MM.1S (cell line): ENCODE results near the gene PNPLA2.

ENCODE experiments used
- DNase-seq: peaks from one replicate; pipeline ENCODE4 v3.0.0-alpha.2; 2015
- H2AFZ ChIP-seq: fragments of 300-600 bp; sonication (generic); 2 replicates; pipeline ENCODE4 v1.6.0; 2016; ENCODE audit warnings: antibody characterized with exemption, low read length
- H3F3A ChIP-seq: fragments of 300-600 bp; sonication (generic); 2 replicates; pipeline ENCODE4 v1.6.1; 2016; ENCODE audit warnings: mild to moderate bottlenecking, antibody characterized with exemption, low read length, moderate library complexity, mixed read lengths; ENCODE audit not compliant: insufficient read depth
- H3K27ac ChIP-seq: fragments of 300-600 bp; sonication (generic); 2 replicates; pipeline ENCODE4 v1.5.1; 2016; ENCODE audit warnings: mild to moderate bottlenecking, low read length
- H3K27me3 ChIP-seq: fragments of 300-600 bp; sonication (generic); replicated peaks from 2 replicates; pipeline ENCODE4 v1.6.0; 2016; ENCODE audit warnings: low read length; ENCODE audit not compliant: insufficient read depth
- H3K36me3 ChIP-seq: fragments of 300-600 bp; sonication (generic); replicated peaks from 2 replicates; pipeline ENCODE4 v1.6.1; 2016; ENCODE audit warnings: mild to moderate bottlenecking, low read length, mixed read lengths; ENCODE audit not compliant: insufficient read depth
- H3K4me1 ChIP-seq: fragments of 300-600 bp; sonication (generic); 2 replicates; pipeline ENCODE4 v1.6.1; 2016; ENCODE audit warnings: low read length, mixed read lengths
- H3K4me2 ChIP-seq: fragments of 300-600 bp; sonication (generic); 2 replicates; pipeline ENCODE4 v1.6.0; 2016; ENCODE audit warnings: low read depth, low read length
- H3K4me3 ChIP-seq: fragments of 300-600 bp; sonication (generic); 2 replicates; pipeline ENCODE4 v1.5.1; 2016; ENCODE audit warnings: low read length, mixed read lengths
- H3K79me2 ChIP-seq: fragments of 300-600 bp; sonication (generic); 2 replicates; pipeline ENCODE4 v1.6.1; 2016; ENCODE audit warnings: mixed run types, low read length, mixed read lengths
- H3K9ac ChIP-seq: fragments of 300-600 bp; sonication (generic); 2 replicates; pipeline ENCODE4 v1.6.1; 2016; ENCODE audit warnings: low read length, mixed read lengths
- H3K9me2 ChIP-seq: fragments of 300-600 bp; sonication (generic); replicated peaks from 2 replicates; pipeline ENCODE4 v1.6.1; 2016; ENCODE audit warnings: mild to moderate bottlenecking, low read length, mixed read lengths; ENCODE audit not compliant: insufficient read depth
- H3K9me3 ChIP-seq: fragments of 300-600 bp; sonication (generic); replicated peaks from 2 replicates; pipeline ENCODE4 v1.6.1; 2016; ENCODE audit warnings: mild to moderate bottlenecking, low read length, mixed read lengths; ENCODE audit not compliant: insufficient read depth
- H4K20me1 ChIP-seq: fragments of 300-600 bp; sonication (generic); 2 replicates; pipeline ENCODE4 v1.6.1; 2016; ENCODE audit warnings: mild to moderate bottlenecking, low read length, moderate library complexity, mixed read lengths; ENCODE audit not compliant: insufficient read depth
- EZH2 ChIP-seq: fragments of 300-600 bp; sonication (generic); optimal IDR thresholded peaks from 2 replicates; pipeline ENCODE3; 2017; ENCODE audit warnings: low read depth, mild to moderate bottlenecking, antibody characterized with exemption, low read length, mixed read lengths
- EZH2phosphoT487 ChIP-seq: fragments of 300-600 bp; sonication (generic); IDR thresholded peaks from 2 replicates; pipeline ENCODE4 v1.6.1; 2018; ENCODE audit warnings: antibody characterized with exemption, low read length
- TF ChIP-seq, protein P1 (sequence below): fragments of 300-600 bp; sonication (generic); IDR thresholded peaks from 2 replicates; pipeline ENCODE4 v1.5.1; 2016; ENCODE audit warnings: antibody characterized with exemption, low read length, mixed read lengths

The PNPLA2 gene

DNA sequence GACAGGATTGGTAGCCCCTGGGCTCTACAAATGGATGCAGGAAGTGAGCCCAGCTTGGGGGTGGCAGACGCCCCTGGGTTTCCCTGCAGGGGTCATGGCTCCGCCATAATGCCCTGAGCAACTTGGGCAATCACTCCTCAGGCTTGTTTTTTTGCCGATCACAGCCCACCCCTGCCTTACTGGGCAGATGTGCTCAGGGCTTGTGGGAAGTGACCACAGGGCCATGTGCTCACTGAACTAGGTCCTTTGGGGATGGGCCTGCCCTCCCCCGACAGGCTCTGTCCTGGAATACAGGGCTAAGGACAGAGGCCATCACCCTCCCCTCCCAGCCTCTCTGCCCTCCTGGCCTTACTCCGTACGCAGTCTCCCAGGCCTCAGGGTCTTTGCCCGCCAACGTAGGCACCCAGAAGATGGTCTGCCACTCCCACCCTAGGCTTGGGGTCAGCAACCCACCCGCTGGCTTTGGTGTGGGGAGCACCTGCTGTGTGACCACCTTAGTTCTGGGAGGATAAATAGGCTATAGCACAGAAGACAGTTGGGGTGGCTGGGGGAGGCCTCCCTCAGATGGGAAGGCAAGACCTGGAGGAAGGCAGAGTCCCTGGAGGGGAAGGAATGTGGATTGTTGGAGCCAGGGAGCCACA is 5.1 kb upstream of the PNPLA2 start:
- no peak overlapping the region for H2AFZ ChIP-seq
- H4K20me1 ChIP-seq = peaks cover 15% of the 10 kb centered on the region
- no peak overlapping the region for H3K4me2 ChIP-seq
- peaks cover 15% of the 10 kb centered on the region for H3K36me3 ChIP-seq
- no peak overlapping the region for H3K27ac ChIP-seq
- no peaks in the 10 kb centered on the region for H3K9me2 ChIP-seq
- peaks cover 42% of the 10 kb centered on the region for H3F3A ChIP-seq
- TF ChIP-seq EZH2phosphoT487 (no peak), EZH2 (no peak)
- TF ChIP-seq, protein P1, sequence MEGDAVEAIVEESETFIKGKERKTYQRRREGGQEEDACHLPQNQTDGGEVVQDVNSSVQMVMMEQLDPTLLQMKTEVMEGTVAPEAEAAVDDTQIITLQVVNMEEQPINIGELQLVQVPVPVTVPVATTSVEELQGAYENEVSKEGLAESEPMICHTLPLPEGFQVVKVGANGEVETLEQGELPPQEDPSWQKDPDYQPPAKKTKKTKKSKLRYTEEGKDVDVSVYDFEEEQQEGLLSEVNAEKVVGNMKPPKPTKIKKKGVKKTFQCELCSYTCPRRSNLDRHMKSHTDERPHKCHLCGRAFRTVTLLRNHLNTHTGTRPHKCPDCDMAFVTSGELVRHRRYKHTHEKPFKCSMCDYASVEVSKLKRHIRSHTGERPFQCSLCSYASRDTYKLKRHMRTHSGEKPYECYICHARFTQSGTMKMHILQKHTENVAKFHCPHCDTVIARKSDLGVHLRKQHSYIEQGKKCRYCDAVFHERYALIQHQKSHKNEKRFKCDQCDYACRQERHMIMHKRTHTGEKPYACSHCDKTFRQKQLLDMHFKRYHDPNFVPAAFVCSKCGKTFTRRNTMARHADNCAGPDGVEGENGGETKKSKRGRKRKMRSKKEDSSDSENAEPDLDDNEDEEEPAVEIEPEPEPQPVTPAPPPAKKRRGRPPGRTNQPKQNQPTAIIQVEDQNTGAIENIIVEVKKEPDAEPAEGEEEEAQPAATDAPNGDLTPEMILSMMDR = no peak
- no peak overlapping the region for H3K9ac ChIP-seq
- no peaks in the 10 kb centered on the region for H3K27me3 ChIP-seq
- H3K4me3 ChIP-seq = no peak overlapping the region
- no peak for DNase-seq
- no peaks in the 10 kb centered on the region for H3K9me3 ChIP-seq
- peaks cover 40% of the 10 kb centered on the region for H3K79me2 ChIP-seq
- H3K4me1 ChIP-seq = peaks cover 10% of the 10 kb centered on the region

DNA sequence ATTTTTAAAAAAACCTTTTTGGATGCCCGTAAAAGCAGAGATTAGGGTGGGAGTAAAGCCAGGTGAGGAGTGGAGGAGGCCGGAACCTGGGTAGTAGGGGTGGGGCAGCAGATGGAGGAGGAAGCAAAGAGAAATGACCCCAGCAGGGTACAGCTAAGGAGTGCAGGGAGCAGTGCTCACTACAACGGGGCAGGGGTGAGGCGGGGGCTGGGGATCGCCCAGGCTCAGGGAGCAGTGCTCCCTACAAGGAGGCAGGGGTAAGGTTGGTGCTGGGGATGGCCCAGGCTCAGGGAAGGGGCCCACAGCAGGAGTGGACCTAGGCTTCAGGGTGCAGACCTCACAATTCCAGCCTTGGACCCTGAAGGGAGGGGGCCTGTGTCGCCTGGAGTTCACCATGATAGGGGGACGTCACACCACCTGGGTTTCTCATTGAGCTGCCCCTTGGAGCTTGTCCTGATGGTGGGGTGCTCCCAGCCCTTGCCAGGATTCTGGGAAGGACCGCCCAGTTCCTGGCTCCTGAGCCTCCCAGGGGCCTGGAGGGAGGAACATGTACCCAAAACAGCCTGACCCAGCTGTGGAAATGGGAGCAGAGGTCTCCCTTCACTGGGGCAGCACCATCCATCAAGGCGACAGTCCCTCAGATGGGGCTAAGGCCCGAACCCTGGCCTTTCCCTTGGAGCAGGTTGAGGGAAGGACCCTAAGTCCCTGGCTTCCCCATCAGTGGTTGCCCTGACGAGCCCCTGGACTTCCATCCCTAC is 2.9 kb upstream of the PNPLA2 start:
- DNase-seq = no peak
- H3F3A ChIP-seq = peaks cover 34% of the 10 kb centered on the region
- no peak overlapping the region for H3K9ac ChIP-seq
- H3K27me3 ChIP-seq = no peaks in the 10 kb centered on the region
- TF ChIP-seq, protein P1 = no peak
- no peak for TF ChIP-seq EZH2
- TF ChIP-seq EZH2phosphoT487 = no peak
- no peak overlapping the region for H3K4me2 ChIP-seq
- no peaks in the 10 kb centered on the region for H3K9me3 ChIP-seq
- peaks cover 15% of the 10 kb centered on the region for H3K36me3 ChIP-seq
- peaks cover 13% of the 10 kb centered on the region for H3K4me1 ChIP-seq
- peaks cover 30% of the 10 kb centered on the region for H3K79me2 ChIP-seq
- peaks cover 15% of the 10 kb centered on the region for H4K20me1 ChIP-seq
- H3K9me2 ChIP-seq = no peaks in the 10 kb centered on the region
- H3K27ac ChIP-seq = no peak overlapping the region
- no peak overlapping the region for H2AFZ ChIP-seq
- no peak overlapping the region for H3K4me3 ChIP-seq

DNA sequence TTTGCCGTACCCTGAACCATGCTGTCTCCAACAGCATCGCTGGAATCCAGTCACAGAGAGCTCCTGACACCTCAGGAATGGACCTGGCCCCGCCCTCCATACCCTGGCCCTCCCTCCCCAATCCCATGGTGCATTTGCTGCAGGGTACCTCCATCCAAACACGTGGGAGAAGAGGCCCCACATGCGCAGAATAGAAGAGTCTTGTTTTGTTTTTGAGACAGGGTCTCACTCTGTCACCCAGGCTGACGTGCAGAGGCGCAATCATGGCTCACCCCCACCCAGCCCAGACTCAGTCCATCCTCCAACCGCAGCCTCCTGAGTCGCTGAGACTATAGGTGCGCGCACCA is 2.3 kb upstream of the PNPLA2 start:
- Histone ChIP-seq H3F3A (peaks cover 28% of the 10 kb centered on the region), H4K20me1 (peaks cover 11% of the 10 kb centered on the region), H3K4me2 (no peak overlapping the region), H3K9me3 (no peaks in the 10 kb centered on the region), H3K79me2 (peaks cover 30% of the 10 kb centered on the region), H3K9me2 (no peaks in the 10 kb centered on the region), H3K36me3 (peaks cover 13% of the 10 kb centered on the region), H3K4me1 (peaks cover 8% of the 10 kb centered on the region), H2AFZ (no peak overlapping the region), H3K4me3 (no peak overlapping the region), H3K27me3 (no peaks in the 10 kb centered on the region), H3K9ac (no peak overlapping the region), H3K27ac (no peak overlapping the region)
- TF ChIP-seq EZH2 (no peak), EZH2phosphoT487 (no peak)
- TF ChIP-seq, protein P1 = no peak
- DNase-seq = no peak
